Measurements from ENCODE around the gene NRXN2.

NRXN2 gene

GRCh38 chr11:64677441-64678023, 45.5 kb downstream of the NRXN2 start:
- H3F3A ChIP-seq (ENCODE audit: control insufficient read depth, insufficient read depth) = no peaks in the 10 kb centered on the region
- H3K4me3 ChIP-seq (ENCODE audit: low read length) = no peak overlapping the region
- no peaks in the 10 kb centered on the region for H3K36me3 ChIP-seq (ENCODE audit: control insufficient read depth, low read length)
- no peaks in the 10 kb centered on the region for H4K20me1 ChIP-seq (ENCODE audit: control insufficient read depth, insufficient read depth, low read depth, low read length)
- no peaks in the 10 kb centered on the region for H3K9me2 ChIP-seq (replicated peaks; ENCODE audit: control insufficient read depth, low read length)
- no peaks in the 10 kb centered on the region for H3K9me3 ChIP-seq (ENCODE audit: control insufficient read depth, insufficient read depth, low read length)
- H3K4me2 ChIP-seq (ENCODE audit: low read length) = no peak overlapping the region
- no peak overlapping the region for H3K27ac ChIP-seq (ENCODE audit: low read depth, low read length)
- TF ChIP-seq EZH2phosphoT487 (IDR thresholded peaks at IDR 0.05; ENCODE audit: borderline replicate concordance, low read length) (no peak), CTCF (IDR thresholded peaks at IDR 0.05; ENCODE audit: low read depth, low read length, poor library complexity, severe bottlenecking) (no peak)
- no peaks in the 10 kb centered on the region for H3K4me1 ChIP-seq (ENCODE audit: control insufficient read depth, low read length)
- peaks cover 65% of the 10 kb centered on the region for H3K27me3 ChIP-seq (ENCODE audit: control insufficient read depth, low read length)
- no peaks in the 10 kb centered on the region for H3K79me2 ChIP-seq (ENCODE audit: control insufficient read depth, low read length)

- Histone ChIP-seq H4K20me1 (ENCODE audit: control insufficient read depth, insufficient read depth, low read depth, low read length) (no peaks in the 10 kb centered on the region), H3K4me2 (ENCODE audit: low read length) (no peak overlapping the region), H3K4me3 (ENCODE audit: low read length) (no peak overlapping the region), H3F3A (ENCODE audit: control insufficient read depth, insufficient read depth) (no peaks in the 10 kb centered on the region), H3K9me2 (replicated peaks; ENCODE audit: control insufficient read depth, low read length) (no peaks in the 10 kb centered on the region), H3K27me3 (ENCODE audit: control insufficient read depth, low read length) (peaks cover 75% of the 10 kb centered on the region), H3K9me3 (ENCODE audit: control insufficient read depth, insufficient read depth, low read length) (no peaks in the 10 kb centered on the region), H3K79me2 (ENCODE audit: control insufficient read depth, low read length) (no peaks in the 10 kb centered on the region), H3K27ac (ENCODE audit: low read depth, low read length) (no peak overlapping the region), H3K36me3 (ENCODE audit: control insufficient read depth, low read length) (no peaks in the 10 kb centered on the region), H3K4me1 (ENCODE audit: control insufficient read depth, low read length) (no peaks in the 10 kb centered on the region)
- no peak for TF ChIP-seq EZH2phosphoT487 (IDR thresholded peaks at IDR 0.05; ENCODE audit: borderline replicate concordance, low read length)
- no peak for TF ChIP-seq CTCF (IDR thresholded peaks at IDR 0.05; ENCODE audit: low read depth, low read length, poor library complexity, severe bottlenecking)
These were observed 46.8 kb downstream of the NRXN2 start for GRCh38 chr11:64676261-64676615.

- H3K9me2 ChIP-seq (replicated peaks; ENCODE audit: control insufficient read depth, low read length) = no peaks in the 10 kb centered on the region
- no peak overlapping the region for H3K4me3 ChIP-seq (ENCODE audit: low read length)
- no peaks in the 10 kb centered on the region for H3K79me2 ChIP-seq (ENCODE audit: control insufficient read depth, low read length)
- H3K4me2 ChIP-seq (ENCODE audit: low read length) = no peak overlapping the region
- no peaks in the 10 kb centered on the region for H3K9me3 ChIP-seq (ENCODE audit: control insufficient read depth, insufficient read depth, low read length)
- H3K36me3 ChIP-seq (ENCODE audit: control insufficient read depth, low read length) = no peaks in the 10 kb centered on the region
- peaks cover 78% of the 10 kb centered on the region for H3K27me3 ChIP-seq (ENCODE audit: control insufficient read depth, low read length)
- TF ChIP-seq CTCF (IDR thresholded peaks at IDR 0.05; ENCODE audit: low read depth, low read length, poor library complexity, severe bottlenecking) = no peak
- no peak for TF ChIP-seq EZH2phosphoT487 (IDR thresholded peaks at IDR 0.05; ENCODE audit: borderline replicate concordance, low read length)
- no peak overlapping the region for H3K27ac ChIP-seq (ENCODE audit: low read depth, low read length)
- H3K4me1 ChIP-seq (ENCODE audit: control insufficient read depth, low read length) = no peaks in the 10 kb centered on the region
- no peaks in the 10 kb centered on the region for H4K20me1 ChIP-seq (ENCODE audit: control insufficient read depth, insufficient read depth, low read depth, low read length)
- H3F3A ChIP-seq (ENCODE audit: control insufficient read depth, insufficient read depth) = no peaks in the 10 kb centered on the region
These were observed 47.3 kb downstream of the NRXN2 start for GRCh38 chr11:64675450-64676260.
